ENCODE results near the gene CAT.

CAT gene

DNA sequence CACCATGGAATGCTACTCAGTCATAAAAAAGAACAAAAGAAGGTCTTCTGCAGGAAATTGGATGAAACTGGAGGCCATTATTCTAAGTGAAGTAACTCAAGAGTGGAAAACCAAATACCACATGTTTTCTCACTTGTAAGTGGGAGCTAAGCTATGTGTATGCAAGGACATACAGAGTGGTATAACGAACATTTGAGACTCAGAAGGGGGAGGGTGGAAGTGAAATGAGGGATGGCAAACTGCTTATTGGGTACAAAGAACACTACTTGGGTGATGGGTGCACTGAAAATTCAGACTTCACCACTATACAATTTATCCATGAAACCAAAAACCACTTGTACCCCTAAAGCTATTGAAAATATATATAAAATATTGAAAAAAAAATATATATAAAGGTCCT is 13.4 kb upstream of the CAT start:
- DNase-seq (ENCODE audit: low read depth in 2 of 2): no peak

DNA sequence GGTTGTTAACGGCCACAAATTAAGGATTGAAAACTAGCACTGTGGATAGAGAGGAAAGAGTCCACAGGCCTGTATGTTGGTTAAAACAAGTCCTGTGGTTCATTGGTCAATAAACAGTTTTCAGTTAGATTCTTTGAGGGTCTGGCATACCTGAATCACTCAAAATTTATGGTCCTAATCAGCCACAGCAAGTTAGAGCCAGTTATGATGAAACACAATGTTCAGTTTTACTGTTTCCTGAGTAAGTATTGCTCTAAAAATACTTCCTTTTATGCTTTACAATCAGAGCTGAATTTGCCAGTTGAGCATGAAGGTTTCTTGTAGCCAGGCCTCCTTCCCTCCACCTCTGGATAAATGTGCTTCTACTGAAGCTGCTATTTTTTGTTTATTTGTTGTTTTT is 12.9 kb upstream of the CAT start:
- no peak for DNase-seq (ENCODE audit: low read depth in 2 of 2)

DNA sequence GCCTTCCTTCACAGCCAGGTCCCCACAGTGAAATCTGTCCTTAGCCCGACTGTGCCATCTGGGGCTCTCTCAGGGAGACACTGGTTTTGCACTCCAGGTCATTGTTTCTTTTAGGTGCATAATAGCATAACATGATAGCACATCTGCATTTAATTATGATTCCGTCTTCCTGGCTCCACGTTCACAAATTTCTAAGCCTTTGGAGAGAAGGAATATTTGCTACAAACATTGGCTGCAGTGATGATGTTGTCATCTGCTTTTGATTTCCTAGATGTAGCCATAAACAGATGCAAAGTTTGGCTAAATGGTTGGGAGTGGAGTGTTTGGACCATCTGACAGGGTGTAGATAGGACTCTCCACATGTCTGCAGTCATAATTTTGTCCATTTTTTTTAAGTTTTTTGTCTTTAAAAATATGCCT is 12.0 kb upstream of the CAT start:
- no peak for DNase-seq (ENCODE audit: low read depth in 2 of 2)

DNA sequence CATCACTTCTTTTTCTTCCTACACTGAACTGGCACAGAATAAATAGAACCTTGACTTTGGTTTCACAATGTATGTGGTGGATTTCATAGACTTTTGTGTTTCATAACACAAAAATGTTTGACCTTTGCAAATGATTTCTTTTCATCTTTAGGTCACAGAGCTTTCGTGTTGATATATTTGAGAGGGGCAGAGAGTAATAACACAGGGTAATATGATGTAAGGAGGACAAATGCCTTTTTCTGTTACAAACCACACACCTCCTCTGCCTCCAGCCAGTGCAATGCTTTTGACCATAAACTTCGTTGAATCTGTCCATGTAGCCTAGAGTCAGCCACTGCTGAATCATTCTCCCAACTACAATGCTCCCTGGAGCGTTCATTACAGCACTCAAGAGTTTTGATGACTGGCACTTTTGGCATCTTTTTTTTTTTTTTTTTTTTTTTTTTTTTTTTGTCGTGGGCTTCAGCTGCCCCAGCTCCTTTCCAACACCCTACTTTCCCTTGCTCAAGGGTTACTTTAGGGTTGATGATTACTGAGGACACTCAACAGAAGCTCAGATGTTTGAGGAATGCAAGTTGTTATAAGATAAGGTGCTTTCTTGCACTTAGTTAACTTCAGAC is 11.4 kb upstream of the CAT start:
- no peak for DNase-seq (ENCODE audit: low read depth in 2 of 2)

DNA sequence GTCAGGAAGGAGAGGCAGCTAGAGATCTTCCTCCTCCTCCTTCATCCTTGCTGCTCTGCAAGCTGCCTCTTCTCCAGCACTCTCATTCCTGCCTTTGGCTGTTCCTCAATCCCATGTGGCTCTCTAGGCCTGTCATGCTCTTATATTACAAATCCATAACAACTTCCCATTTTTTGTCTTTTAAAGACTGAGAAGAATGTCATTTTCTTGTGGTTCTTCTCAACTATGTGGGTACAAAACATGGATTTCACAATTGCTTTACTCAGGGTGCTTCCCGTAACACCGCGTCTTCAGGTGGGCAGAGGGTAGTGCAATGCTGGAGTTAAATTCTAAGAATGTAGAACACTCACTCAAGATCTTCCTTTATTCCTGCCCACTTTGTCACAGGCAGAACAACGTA is 6.8 kb upstream of the CAT start:
- DNase-seq (ENCODE audit: low read depth in 2 of 2): no peak

DNA sequence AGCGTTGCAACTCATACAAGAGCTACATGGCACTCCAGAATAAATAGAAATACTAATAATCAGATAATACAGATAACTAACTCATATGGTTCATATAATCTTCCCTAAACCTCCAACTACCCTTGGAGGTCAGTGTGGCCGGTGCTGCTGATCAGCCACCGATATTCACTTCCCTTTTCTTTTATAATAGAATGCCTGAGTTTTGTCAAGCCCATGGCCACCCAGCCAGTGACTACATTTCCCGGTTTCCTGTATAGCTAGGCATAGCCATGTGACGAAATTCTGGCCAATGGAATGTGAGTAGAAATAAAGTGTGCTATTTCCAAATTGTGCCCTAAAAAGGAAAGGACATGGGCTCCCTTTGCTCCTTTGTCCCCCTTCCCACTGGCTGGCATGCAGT is 5.9 kb upstream of the CAT start:
- DNase-seq (ENCODE audit: low read depth in 2 of 2): no peak

DNA sequence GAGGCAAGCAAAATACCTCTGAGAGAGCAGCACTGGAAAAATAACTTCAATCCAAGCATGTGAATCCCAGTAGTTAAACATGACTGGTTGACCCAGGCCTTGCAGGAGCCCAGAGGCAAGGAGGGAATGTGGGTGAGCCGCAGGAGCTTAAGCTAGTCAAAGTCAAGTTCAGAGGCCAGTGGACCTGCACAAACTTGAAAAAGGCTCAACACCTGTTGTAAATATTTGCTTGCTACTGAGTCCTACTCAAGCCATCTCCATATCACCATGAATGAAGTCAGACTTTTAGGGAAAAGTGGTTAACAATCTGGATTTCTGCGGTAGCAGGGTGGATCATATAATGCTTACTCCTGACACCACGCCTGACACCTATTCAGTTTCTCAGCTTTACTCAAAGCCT is 4.8 kb upstream of the CAT start:
- DNase-seq (ENCODE audit: low read depth in 2 of 2): no peak

DNA sequence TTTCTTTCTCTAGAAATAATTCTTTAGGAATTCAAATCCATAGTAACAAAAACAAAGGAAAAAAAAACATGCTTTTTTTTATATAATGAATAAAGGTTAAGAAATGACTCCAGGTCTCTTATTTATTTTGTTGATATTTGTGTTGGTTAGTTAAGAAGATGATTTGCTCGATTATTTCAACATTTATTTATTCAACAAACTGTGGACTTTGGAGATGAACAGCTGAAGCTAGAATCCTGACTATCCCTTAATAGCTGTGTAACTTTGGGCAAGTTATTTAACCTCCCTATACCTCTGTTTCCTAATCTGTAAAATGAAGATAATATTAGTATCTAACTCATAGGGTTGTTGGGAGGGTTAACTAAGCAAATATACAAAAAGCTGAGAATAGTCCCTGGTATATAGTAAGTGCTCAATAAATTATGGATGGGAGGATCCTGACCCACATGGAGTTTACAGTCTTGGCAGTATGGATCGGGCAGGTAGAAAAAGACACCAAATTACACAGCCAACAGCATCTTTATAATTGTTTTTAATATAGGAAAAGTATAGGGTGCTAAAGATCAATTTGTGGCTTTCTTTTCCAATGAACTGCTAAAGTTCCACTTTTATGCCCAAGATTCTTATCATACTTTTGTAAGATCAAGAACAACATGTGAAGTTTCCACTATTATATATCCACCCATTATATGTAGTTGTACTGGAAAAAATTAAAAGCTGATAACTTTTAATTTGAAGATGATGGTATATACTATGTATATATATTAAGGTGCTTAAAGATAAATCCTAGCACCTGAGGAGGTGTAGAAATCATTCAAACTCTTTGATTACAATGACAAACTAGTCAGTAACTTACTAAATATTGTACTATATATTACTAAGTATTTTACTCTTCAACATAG is 1.3 kb upstream of the CAT start:
- no peak for DNase-seq (ENCODE audit: low read depth in 2 of 2)

DNA sequence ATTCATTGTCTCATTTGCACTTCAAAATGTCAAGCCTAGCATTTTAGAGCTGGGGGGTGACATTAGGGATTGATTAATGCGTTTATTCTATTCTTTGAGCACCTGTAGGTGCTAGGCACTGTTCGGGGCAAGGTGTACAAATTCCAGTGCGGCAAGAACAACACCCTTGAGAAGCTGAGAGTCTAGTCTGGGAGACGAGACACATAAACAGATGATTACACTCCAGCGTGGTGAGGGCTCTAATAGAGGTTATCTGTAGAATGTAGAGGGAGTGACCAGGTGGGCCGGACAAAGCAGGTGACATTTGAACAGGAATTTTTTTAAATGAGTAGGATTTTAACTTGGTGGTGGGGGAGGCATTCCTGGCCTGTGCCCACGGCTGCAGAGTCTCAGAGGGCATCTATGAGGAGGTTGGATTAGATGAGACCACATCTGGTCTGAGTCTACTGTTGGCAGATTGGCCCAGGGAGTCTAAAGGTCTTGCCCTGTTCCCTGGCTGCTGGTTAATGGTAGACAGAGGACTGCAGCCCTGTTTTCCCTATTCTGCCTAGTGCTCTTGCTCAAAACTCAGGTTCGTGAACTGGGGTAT is 970 bp downstream of the CAT start:
- DNase-seq (ENCODE audit: low read depth in 2 of 2): no peak

DNA sequence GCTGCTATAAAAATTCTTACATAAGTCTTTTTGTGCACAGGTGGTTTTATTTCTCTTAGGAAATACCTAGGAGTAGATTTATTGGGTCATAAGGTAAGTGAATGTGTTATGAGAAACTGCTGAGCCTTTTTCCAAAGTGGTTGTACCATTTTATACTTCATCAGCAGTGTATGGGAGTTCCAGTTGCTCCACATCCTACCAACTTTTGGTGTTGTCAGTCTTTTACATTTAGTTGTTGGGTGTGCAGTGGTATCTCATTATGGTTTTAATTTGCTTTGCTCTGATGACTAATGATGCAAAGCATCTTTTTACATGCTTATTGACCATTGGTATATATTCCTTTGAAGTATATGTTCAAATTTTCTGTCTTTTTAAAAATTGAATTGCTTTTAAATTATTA is 3.1 kb downstream of the CAT start:
- no peak for DNase-seq (ENCODE audit: low read depth in 2 of 2)

DNA sequence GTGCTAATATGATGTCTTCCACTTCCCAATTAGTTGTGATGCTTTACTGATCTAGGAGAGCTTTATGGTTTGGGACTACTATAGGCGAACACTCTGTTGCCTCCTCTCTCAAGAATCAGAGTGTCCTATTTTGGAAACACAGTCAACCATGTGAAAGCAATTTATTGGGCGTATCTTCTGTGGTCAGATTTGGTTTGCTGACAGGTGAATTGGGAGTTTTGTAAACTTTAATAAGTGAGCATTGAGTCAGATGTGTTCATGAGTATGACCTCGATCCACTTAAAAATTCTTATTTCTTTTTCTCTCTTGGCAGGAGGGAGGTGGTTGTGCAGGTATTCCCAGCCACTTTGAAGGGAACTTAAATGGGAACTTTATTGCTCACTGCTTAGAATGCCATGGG is 4.4 kb downstream of the CAT start:
- DNase-seq (ENCODE audit: low read depth in 2 of 2): no peak

DNA sequence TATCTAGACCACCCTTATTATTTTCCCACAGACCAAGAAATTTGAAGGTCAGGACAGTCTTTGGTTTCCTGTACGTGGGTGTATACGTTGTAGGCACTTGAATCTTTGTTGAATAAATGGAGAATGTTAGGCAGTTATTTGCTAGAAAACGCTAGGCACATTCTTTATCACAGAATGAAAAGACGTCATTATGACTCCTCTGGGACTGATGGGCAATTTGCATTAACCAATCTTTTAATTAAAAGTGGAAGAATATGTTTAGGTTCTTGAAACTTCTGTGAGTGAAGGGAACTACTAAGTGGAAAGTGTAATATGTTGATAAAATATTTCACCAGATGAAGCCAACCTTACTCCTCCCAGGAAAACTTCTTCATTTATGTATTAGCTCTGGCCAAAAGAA is 5.7 kb downstream of the CAT start:
- DNase-seq (ENCODE audit: low read depth in 2 of 2): no peak

DNA sequence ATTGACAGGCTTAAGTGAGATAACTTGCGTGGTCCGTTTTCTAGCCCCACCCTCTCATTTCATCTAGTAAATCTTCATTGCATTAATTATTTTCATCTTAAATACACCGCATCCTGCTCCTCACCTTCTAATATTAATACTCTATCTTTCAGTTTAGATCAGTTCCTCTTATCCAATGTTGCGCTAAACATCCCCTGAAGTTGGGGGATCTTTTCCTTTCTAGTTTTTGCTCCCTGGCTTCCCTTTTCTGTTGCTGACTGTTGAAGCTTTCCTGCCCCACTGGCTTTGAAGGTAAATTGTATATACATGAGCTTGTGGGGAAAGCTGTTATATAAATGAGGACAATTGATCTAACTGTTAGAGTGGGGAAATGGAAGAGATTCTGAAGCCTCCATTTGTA is 7.2 kb downstream of the CAT start:
- no peak for DNase-seq (ENCODE audit: low read depth in 2 of 2)

DNA sequence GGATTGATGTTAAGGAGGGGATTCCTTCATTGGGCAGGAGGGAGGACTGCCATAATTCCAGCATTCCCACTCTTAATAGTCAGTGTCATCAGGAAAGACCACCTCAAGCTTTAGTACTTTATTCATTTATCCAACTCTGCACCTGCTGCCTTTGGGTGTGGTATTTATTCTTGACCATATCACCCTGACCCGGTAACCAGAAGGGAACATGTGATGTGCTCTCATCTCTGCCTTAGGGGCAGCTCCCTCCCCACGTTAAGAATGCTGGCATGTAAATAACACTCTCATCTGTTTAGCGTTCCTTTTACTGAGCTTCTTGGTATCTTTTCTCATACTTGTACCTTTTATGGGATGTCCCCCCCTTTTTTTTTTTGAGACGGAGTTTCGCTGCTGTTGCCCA is 7.7 kb downstream of the CAT start:
- no peak for DNase-seq (ENCODE audit: low read depth in 2 of 2)

DNA sequence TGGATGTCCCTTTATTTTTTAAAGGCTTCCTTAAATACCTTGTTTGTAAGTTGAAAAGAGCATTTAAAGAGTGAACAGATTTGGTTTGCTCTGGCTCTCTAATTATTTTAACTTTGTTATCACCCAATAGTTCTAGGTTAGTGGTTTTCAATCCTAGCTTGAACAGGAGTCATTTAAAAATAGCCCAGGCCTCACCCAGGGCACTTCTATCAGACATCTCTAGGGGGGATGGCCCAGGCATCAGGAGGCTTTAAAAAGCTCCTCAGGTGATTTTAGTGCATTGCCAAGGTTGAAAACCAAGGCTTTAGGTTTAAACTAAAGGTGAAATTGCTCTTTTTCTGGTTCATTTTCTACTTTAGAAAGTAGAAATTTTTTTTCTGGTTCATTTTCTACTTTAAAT is 8.3 kb downstream of the CAT start:
- no peak for DNase-seq (ENCODE audit: low read depth in 2 of 2)

DNA sequence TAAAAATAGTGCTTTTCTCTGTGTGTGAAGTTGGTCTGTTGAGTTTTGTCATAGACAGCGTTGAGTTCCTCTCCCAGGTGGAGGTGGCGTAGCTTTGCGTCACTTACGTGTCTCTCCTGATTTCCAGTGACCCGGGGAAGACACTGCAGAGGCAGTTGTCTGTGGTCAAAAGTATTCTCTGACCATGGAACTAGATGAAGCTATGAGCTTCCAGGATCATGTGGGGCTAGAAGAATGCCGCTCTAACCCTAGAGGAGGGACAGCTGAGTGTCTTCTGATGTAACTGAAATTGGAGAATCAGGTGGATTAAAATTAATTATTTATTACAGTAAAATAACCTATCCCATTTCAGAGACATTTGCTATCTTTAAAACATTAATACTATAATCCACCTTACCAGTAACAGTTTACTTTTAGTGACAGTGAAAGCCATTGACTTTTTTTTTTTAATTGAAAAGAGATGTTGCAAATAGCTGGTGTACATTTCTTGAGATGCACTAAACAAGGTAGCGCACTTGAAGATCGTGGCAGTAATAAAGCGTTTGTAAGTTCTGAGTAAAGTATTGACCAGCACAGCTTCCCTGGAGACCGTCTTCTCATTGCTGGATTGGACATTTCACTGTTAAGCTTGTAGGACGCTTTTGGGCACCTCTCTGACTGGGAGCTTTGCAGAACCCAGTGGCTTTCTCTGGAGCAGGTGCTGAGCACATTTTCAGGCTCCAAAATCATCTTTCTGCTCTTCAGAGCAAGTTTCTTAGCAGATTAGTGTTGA is 9.7 kb downstream of the CAT start:
- no peak for DNase-seq (ENCODE audit: low read depth in 2 of 2)

DNA sequence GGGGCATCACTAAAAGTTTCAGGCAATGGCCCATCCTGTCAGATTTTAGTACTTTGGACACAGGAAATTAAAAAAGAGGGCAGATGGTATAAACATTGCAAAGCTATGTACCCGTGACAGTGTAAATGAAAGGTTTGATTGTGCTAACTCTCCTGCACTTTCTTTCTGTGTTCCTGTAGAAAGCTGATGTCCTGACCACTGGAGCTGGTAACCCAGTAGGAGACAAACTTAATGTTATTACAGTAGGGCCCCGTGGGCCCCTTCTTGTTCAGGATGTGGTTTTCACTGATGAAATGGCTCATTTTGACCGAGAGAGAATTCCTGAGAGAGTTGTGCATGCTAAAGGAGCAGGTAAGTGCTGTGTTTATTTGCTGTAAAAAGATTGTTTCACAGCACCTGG is 10.3 kb downstream of the CAT start:
- no peak for DNase-seq (ENCODE audit: low read depth in 2 of 2)

DNA sequence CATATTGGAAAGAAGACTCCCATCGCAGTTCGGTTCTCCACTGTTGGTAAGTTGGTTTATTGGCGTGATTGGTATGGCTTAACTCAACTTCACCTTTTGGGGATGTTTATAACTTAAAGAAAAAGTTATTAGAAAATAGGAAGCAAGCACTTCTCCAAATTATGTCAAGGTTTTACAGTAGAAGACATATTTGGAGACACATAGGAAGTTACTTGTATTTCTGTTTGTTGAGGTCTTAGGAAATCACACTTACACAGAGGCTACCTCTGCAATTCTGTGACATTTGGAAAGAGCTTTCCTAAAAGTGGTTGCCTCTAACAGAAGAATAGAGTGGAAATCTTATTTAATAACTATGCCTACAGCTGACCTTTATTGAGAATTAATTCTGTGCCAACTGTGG is 12.3 kb downstream of the CAT start:
- no peak for DNase-seq (ENCODE audit: low read depth in 2 of 2)

DNA sequence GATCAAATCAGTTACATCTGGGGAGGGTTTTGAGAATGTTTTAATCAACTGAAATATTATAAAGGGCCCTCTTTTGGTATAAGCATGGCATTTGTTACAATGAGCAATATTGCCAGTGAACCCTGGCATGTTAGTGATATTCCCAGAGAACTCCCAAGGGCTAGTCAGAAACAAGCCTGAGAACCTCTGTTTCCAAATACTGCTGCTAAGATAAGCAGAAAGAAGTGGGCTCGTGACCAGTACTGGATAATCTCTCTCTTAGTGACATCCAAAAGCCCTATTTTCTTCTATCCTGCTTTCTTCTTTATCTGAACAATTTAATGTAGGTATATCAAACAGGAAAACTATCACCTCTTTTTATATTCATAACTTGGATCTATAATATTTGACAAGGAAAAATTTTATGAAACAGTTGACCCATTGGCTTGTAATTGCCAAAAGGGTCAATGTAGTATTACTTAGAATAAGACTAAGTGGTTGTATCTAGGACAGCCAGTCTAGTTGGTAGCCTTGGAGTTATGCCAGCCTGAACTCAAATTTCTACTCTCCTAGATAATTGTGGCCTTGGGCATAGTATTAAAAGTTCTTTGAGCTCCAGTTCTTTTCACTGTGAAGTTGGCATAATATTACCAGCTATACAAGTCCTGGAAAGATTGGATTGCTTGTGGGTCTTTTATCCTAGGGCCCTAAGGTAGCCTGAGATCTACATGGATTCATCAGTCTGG is 15.7 kb downstream of the CAT start:
- no peak for DNase-seq (ENCODE audit: low read depth in 2 of 2)

DNA sequence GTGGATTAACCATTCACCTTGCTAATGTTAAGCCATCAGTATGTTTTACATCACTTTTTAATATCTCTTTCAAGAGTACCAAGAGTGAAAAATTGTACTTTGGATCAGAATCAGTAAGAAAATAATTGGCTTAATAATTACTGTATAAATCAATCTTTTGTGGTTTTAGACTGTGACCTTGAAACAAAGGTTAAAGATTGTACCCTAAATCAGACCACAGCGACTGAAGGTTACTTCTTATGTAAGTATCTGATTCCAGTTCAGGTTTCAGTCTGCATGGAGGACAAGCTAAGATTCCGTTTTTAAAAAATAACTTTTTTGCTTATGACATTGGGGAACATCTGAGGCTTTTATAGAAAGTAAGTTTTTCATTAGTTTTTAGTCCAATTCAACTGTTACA is 18.9 kb downstream of the CAT start:
- no peak for DNase-seq (ENCODE audit: low read depth in 2 of 2)

DNA sequence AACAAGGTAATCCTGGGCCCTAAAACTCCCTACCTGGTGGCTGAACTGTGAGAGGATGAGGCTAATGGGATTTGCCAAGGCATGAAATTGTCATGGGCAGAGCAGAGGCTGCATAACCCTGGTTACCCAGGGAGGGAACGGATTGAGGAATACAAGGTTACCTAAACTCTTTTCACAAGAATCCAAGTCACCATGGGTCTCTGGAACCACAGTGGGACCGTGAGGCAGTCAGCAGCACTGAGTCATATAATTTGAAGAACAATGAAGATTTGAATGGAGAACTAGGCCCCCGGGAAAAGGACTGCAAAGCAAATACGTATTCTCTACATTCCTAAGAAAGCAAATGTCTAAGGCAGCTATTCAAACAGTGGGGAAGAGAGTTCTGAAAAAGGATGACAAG is 19.8 kb downstream of the CAT start:
- no peak for DNase-seq (ENCODE audit: low read depth in 2 of 2)
